NCI-H1048 (cell line): ENCODE data around the gene TMEM270.
"Not testable (repeated sequence)": the region's sequence is repeated elsewhere in the genome, so short reads cannot be mapped to it uniquely, and the experiment has no call there.

Experiments
- DNase-seq: peaks from one replicate; lab custom pipeline; 2025; lab: John Stamatoyannopoulos, UW

Gene TMEM270

DNA sequence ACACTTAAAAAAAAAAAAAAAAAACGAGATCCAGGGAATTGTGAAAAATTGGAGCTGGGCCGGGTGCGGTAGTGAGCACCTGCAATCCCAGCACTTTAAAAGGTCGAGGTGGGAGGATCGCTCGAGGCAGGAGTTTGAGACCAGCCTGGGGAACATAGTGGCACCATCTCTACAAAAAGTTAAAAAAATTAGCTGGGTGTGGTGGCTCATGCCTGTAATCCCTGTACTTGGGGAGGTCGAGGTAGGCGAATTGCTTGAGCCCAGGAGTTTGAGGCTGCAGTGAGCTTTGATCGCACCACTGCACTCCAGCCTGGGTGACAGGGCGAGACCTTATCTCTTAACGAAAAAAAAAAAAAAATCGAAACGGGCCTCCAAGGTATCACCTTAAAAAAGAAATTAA, 28.2 kb upstream of the TMEM270 start:
- DNase-seq, result no peak

DNA sequence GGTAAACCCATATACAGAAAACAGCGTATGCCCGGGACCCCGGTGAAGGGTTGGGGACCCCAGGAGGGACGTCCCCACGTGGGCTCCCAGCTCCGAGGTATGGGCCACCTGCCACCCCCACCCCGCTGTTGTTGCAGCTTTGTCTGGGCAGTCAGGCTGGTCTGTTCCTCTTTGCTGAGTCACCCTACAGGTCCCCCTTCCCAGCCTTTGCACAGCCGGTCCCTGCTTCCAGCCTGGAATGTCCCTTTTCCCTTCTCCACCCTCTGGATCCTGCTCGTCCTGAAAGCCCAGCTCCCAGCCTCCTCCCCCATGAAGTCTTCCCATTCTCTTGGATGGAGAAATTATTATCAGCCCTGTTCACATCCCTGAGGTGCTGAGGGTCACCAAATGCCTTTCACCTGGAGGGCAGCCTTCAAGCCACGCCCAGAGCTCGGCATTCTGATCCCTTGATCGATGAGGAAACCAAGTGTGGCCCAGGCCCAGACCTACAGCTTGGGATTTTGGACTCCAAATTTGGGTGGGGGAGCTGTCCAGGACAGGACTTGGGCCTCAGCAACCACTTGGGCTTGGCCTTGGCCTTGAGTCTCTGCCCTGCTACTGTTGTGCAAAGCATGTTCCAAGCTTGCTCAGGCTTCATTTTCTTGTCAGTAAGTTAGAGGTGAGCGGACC, 27.6 kb upstream of the TMEM270 start:
- no peak for DNase-seq

- no peak for DNase-seq
These were observed 26.2 kb upstream of the TMEM270 start for GRCh38 chr7:73834626-73835191.

- not testable (repeated sequence) for DNase-seq
These were observed 23.8 kb upstream of the TMEM270 start for GRCh38 chr7:73837167-73837566.

GRCh38 chr7:73838642-73839041, 22.3 kb upstream of the TMEM270 start:
- no peak for DNase-seq

DNA sequence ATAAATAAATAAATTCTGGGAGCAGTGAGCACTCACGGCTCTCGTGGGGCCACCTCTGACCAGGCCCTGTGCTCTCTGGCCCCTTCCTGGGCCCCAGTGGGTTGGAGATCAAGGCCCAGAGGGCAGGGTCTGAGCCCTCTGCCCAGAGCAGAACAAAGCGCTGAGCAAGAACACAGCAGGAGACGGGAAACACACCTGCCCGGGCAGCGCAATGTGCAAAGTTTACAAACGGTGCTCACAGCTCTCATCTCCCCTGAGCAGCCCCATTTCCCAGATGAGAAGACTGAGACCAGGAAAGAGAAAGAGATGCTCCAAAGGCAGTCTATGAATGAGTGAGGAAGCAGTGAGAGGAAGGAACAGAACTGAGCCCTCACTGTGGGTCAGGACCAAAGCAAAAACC, 21.7 kb upstream of the TMEM270 start:
- no peak for DNase-seq

GRCh38 chr7:73839743-73840714, 20.9 kb upstream of the TMEM270 start:
- no peak for DNase-seq

DNA sequence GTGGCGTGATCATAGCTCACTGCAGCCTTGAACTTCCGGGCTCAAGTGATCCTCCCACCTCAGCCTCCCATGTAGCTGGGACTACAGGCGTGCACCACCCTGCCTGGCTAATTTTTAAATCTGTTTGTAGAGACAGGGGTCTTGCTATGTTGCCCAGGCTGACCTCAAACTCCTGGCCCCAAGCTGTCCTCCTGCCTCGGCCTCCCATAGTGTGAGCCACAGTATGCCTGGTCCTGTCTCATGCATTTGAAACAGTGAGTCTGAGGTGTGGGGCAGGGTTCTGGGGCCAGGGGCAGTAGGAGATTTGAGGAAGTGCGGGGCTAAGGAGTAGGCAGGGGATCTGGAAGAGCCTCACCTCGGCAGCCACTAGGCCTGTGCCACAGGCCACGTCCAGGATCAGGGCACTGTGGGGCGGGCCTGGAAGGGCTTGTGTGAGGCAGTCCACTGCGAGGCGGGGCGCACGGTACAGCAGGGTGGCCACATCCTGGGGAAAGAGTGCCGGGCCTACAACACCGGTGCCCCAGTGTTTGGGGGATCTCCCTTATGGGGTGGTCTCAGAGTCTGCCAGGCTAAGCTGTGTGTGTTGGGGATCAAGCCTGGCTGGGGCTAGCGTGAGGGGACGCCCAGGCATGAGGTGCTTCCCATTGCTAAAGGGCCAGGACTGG, 20.1 kb upstream of the TMEM270 start:
- DNase-seq, result no peak

- no peak for DNase-seq
These were observed 19.3 kb upstream of the TMEM270 start for GRCh38 chr7:73841689-73842066.

GRCh38 chr7:73842067-73842976, 18.6 kb upstream of the TMEM270 start, which contains the start of gene METTL27:
METTL27 (minus strand) TSS chr7:73842516; CDS start chr7:73842140, 376 bp downstream.
- peak; percentile 91 for DNase-seq

GRCh38 chr7:73844131-73844547, 16.8 kb upstream of the TMEM270 start:
- DNase-seq, result no peak

- DNase-seq, result no peak
These were observed 16.0 kb upstream of the TMEM270 start for GRCh38 chr7:73844848-73845460.

DNA sequence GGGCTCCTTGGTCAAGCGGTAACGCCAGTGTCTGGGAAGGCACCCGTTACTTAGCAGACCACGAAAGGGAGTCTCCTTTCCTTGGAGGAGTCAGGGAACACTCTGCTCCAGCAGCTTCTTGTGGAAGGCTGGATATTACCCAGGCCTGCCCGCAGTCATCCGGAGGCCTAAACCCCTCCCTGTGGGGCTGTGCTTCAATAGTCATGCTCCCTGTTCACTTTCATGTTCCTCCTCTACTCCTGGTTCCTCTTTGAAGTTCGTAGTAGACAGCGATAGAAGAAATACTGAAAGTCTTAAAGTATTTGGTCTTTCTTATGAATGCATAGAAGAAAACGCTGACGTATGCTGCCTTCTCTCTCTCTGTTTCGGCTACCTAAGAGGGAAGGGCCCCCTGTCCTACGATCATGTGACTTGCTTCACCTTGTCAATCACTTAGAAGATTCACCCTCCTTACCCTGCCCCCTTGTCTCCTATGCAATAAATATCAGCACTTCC, 15.2 kb upstream of the TMEM270 start:
- not testable (repeated sequence) for DNase-seq

- DNase-seq, result no peak
These were observed 12.8 kb upstream of the TMEM270 start for GRCh38 chr7:73847941-73848723.

GRCh38 chr7:73850781-73851207, 10.2 kb upstream of the TMEM270 start:
- no peak for DNase-seq

- peak; percentile 57 for DNase-seq
These were observed 9.3 kb upstream of the TMEM270 start for GRCh38 chr7:73851410-73852338.

GRCh38 chr7:73852500-73852899, 8.5 kb upstream of the TMEM270 start:
- no peak for DNase-seq

GRCh38 chr7:73856941-73857340, 4.0 kb upstream of the TMEM270 start:
- no peak for DNase-seq
